ENCODE data around the gene ZCCHC14. TPM values are rescaled to one million over a fixed set of nuclear protein-coding genes. Genes with fewer than 3 reads are reported as not detected.

The ZCCHC14 gene
- total RNA-seq, 4 donors from 2014 or later: 12.9 to 24.7 (median 18.6) TPM

- intact Hi-C loops (cut with DNase I): no loop called here
Measured at GRCh38 chr16:87445486-87445885, 47.3 kb downstream of the ZCCHC14 start.

GRCh38 chr16:87443964-87444363, 48.9 kb downstream of the ZCCHC14 start:
- WGBS: 95% methylated on average over 3 of the region's 3 CpGs
- H3K4me1 ChIP-seq: peaks cover 0 to 23% (median 21%) of the 10 kb centered on the region in 4 donors
- H3K27ac ChIP-seq (replicated peaks in 1 of 4): no peak overlapping the region
- peaks cover 0 to 34% (median 16%) of the 10 kb centered on the region in 4 donors for H3K36me3 ChIP-seq
- TF ChIP-seq POLR2AphosphoS5 (IDR thresholded peaks at IDR 0.05): no peak
- no peak for TF ChIP-seq CTCF (IDR thresholded peaks at IDR 0.05)
- TF ChIP-seq EP300 (IDR thresholded peaks at IDR 0.05): no peak
- no peak for TF ChIP-seq POLR2A (IDR thresholded peaks at IDR 0.05; ENCODE audit: low read depth)
- no peak for DNase-seq (ENCODE audit: extremely low spot score)
- no peaks in the 10 kb centered on the region for H3K27me3 ChIP-seq
- intact Hi-C loops (cut with DNase I): no loop called here
- no peak overlapping the region for H3K4me3 ChIP-seq
- H3K9me3 ChIP-seq: no peaks in the 10 kb centered on the region

More at GRCh38 chr16:87445486-87445885, 47.3 kb downstream of the ZCCHC14 start:
- DNase-seq (ENCODE audit: extremely low spot score): no peak
- no peaks in the 10 kb centered on the region for H3K27me3 ChIP-seq
- no peaks in the 10 kb centered on the region for H3K9me3 ChIP-seq
- 92% methylated on average over 7 of the region's 7 CpGs for WGBS
- peaks cover 0 to 23% (median 21%) of the 10 kb centered on the region in 4 donors for H3K4me1 ChIP-seq
- peaks cover 0 to 40% (median 17%) of the 10 kb centered on the region in 4 donors for H3K36me3 ChIP-seq
- H3K4me3 ChIP-seq: no peak overlapping the region
- no peak overlapping the region for H3K27ac ChIP-seq (replicated peaks in 1 of 4)
- TF ChIP-seq POLR2A (IDR thresholded peaks at IDR 0.05; ENCODE audit: low read depth) (no peak), EP300 (IDR thresholded peaks at IDR 0.05) (no peak), CTCF (IDR thresholded peaks at IDR 0.05) (no peak), POLR2AphosphoS5 (IDR thresholded peaks at IDR 0.05) (no peak)

GRCh38 chr16:87443016-87443415, 49.8 kb downstream of the ZCCHC14 start:
- WGBS: 96% methylated on average over 8 of the region's 8 CpGs
- Histone ChIP-seq H3K36me3 (peaks cover 0 to 24% (median 11%) of the 10 kb centered on the region in 4 donors), H3K4me1 (peaks cover 0 to 23% (median 17%) of the 10 kb centered on the region in 4 donors), H3K27me3 (no peaks in the 10 kb centered on the region), H3K27ac (replicated peaks in 1 of 4) (no peak overlapping the region), H3K4me3 (no peak overlapping the region), H3K9me3 (no peaks in the 10 kb centered on the region)
- DNase-seq (ENCODE audit: extremely low spot score): no peak
- intact Hi-C loops (cut with DNase I): no loop called here
- TF ChIP-seq EP300 (IDR thresholded peaks at IDR 0.05) (no peak), CTCF (IDR thresholded peaks at IDR 0.05) (no peak), POLR2AphosphoS5 (IDR thresholded peaks at IDR 0.05) (no peak)

GRCh38 chr16:87442581-87442966, 50.2 kb downstream of the ZCCHC14 start:
- 97% methylated on average over 4 of the region's 4 CpGs for whole genome bisulfite sequencing
- peaks cover 0 to 22% (median 14%) of the 10 kb centered on the region in 4 donors for H3K4me1 ChIP-seq
- H3K4me3 ChIP-seq: no peak overlapping the region
- intact Hi-C loops (cut with DNase I): no loop called here
- H3K9me3 ChIP-seq: no peaks in the 10 kb centered on the region
- peaks cover 0 to 20% (median 10%) of the 10 kb centered on the region in 4 donors for H3K36me3 ChIP-seq
- no peak for DNase-seq (ENCODE audit: extremely low spot score)
- H3K27me3 ChIP-seq: no peaks in the 10 kb centered on the region
- H3K27ac ChIP-seq (replicated peaks in 1 of 4): no peak overlapping the region
- TF ChIP-seq POLR2A (IDR thresholded peaks at IDR 0.05; ENCODE audit: low read depth) (no peak), POLR2AphosphoS5 (IDR thresholded peaks at IDR 0.05) (no peak), EP300 (IDR thresholded peaks at IDR 0.05) (no peak), CTCF (IDR thresholded peaks at IDR 0.05) (no peak)

All from esophagus muscularis mucosa (tissue), 4 donors.